Posterior vena cava (tissue), 2 donors: ENCODE results near the gene IFT122. TPM values are rescaled to one million over a fixed set of nuclear protein-coding genes. Genes with fewer than 3 reads are reported as not detected.

ENCODE experiments used
- DNase-seq: peaks from one replicate; pipeline ENCODE4 v3.0.0-alpha.2; 2020; ENCODE audit warnings: low spot score
- intact Hi-C, 2 donors: fragments of 100-400 bp; cut with DNase I; formaldehyde crosslinking; loops; one replicate each; pipeline versions ENCODE4 v1.14.1 to v1.14.2; 2022 to 2023
- total RNA-seq, 2 donors: library from RNA; stranded (reverse); fragmentation: NEBNext Ultra II Directional; extraction: Animal tissue kit (Norgen Biotek cat#: 25700); gene quantifications; one replicate each; pipeline ENCODE4 v1.2.1, GENCODE V29; 2021
- donor health status: DM: yes; HTN: yes; CAD: no.
- donor health status: DM: yes; HTN: yes; CAD: no.

IFT122 gene
- total RNA-seq, 2 donors from 2014 or later, result 22.0 to 22.5 TPM

- intact Hi-C loops, result no loop called here
- DNase-seq, result no peak
Observed at GRCh38 chr3:129432671-129433070, 7.4 kb upstream of the IFT122 start.

GRCh38 chr3:129433565-129433964 is 6.5 kb upstream of the IFT122 start:
- intact Hi-C loops, result no loop called here
- DNase-seq, result no peak

- intact Hi-C loops, result no loop called here
- DNase-seq, result no peak
Observed at GRCh38 chr3:129434140-129434539, 5.9 kb upstream of the IFT122 start.

GRCh38 chr3:129435367-129435766 is 4.7 kb upstream of the IFT122 start:
- DNase-seq, result no peak
- intact Hi-C loops, result no loop called here

- DNase-seq, result peak; percentile 82
- intact Hi-C loops, result no loop called here
Observed at GRCh38 chr3:129439226-129439816, 703 bp upstream of the IFT122 start.

- DNase-seq, result no peak
- intact Hi-C loops, result no loop called here
Observed at GRCh38 chr3:129440618-129441190, 680 bp downstream of the IFT122 start.

- no peak for DNase-seq
- intact Hi-C loops, result no loop called here
Observed at GRCh38 chr3:129441215-129441614, 1.2 kb downstream of the IFT122 start.

- intact Hi-C loops, result no loop called here
Observed at GRCh38 chr3:129441782-129442181, 1.8 kb downstream of the IFT122 start.

GRCh38 chr3:129442486-129442885 is 2.5 kb downstream of the IFT122 start:
- DNase-seq, result no peak
- intact Hi-C loops, result no loop called here

More at GRCh38 chr3:129441782-129442181, 1.8 kb downstream of the IFT122 start:
- no peak for DNase-seq

- intact Hi-C loops, result no loop called here
Observed at GRCh38 chr3:129442947-129443346, 2.9 kb downstream of the IFT122 start.

GRCh38 chr3:129445471-129445870 is 5.4 kb downstream of the IFT122 start:
- DNase-seq, result no peak
- intact Hi-C loops, result no loop called here

More at GRCh38 chr3:129442947-129443346, 2.9 kb downstream of the IFT122 start:
- DNase-seq, result no peak

GRCh38 chr3:129446926-129447325 is 6.9 kb downstream of the IFT122 start:
- intact Hi-C loops, result no loop called here

GRCh38 chr3:129448186-129448895 is 8.3 kb downstream of the IFT122 start:
- DNase-seq, result no peak
- intact Hi-C loops, result no loop called here

More at GRCh38 chr3:129446926-129447325, 6.9 kb downstream of the IFT122 start:
- no peak for DNase-seq

- DNase-seq, result no peak
- intact Hi-C loops, result no loop called here
Observed at GRCh38 chr3:129449279-129450115, 9.5 kb downstream of the IFT122 start.

- intact Hi-C loops, result no loop called here
- DNase-seq, result no peak
Observed at GRCh38 chr3:129453732-129454131, 13.7 kb downstream of the IFT122 start.

- DNase-seq, result no peak
- intact Hi-C loops, result no loop called here
Observed at GRCh38 chr3:129460155-129460554, 20.1 kb downstream of the IFT122 start.

GRCh38 chr3:129460572-129460971 is 20.5 kb downstream of the IFT122 start:
- intact Hi-C loops, result no loop called here
- DNase-seq, result no peak

- intact Hi-C loops, result no loop called here
- DNase-seq, result no peak
Observed at GRCh38 chr3:129461022-129461421, 21.0 kb downstream of the IFT122 start.

- intact Hi-C loops, result no loop called here
Observed at GRCh38 chr3:129461461-129462146, 21.6 kb downstream of the IFT122 start.

More at GRCh38 chr3:129461461-129462146, 21.6 kb downstream of the IFT122 start:
- no peak for DNase-seq
